ENCODE data around the gene ZCCHC7. TPM values are rescaled to one million over a fixed set of nuclear protein-coding genes. Genes with fewer than 3 reads are reported as not detected.
"Not testable (repeated sequence)": the region's sequence is repeated elsewhere in the genome, so short reads cannot be mapped to it uniquely, and the experiment has no call there.

The ZCCHC7 gene
- polyA plus RNA-seq (10.9 TPM in 2 replicates), polyA minus RNA-seq (28.5 and 30.3 TPM in 2 replicates)

DNA sequence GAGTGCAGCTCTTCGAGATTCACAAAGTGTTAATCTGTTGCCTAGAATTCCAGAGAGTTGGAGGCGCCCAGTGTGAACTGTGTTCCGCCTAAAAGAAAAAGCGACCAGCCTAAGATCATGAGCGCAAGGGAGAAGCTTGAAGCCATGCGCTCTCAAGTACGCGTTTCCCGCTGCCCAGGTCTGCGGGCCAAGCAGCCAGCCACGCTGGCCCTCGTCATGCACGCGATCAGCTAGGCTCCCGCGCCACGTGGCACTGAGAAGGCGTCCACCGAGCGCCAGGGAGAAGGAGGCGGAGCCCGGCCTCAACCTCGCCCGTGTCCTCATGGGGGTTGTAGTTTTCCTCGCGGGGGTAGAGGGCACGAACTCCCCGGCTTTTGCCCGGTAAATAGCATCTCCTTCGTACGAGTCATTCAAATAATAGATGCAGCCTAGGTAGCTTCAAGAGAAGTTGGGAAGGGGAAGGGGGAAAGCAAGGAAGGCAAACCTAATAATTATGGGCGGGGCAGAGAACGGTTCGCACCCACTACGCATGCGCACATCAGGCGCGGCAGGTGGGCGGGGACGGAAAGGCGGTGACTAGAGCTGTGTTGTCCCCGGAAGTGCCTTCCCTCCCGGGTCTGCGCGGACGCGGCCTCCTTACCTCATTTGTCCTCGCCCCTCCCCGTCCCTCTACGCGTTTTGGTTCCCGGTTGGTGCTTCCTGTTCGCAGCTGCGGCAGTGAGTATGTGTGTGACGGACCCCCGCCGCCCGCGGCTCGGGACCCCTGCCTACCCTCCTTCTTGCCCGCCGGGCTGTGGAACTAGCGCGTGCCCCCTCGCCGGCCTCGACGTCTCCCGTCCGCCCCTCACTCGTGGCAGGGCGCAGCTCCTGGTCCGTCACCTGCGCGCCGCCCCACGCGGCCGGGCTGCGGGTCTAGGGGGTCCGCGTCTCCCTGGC is at the start of gene ZCCHC7:
TSS of gene ZCCHC7 (plus strand) at position 668 of the 936 bp plus-strand sequence.
- Histone ChIP-seq H3K27me3 (ENCODE audit: insufficient read depth, low read depth, low read length) (no peaks in the 10 kb centered on the region), H3F3A (ENCODE audit: insufficient read depth, low read length, poor library complexity, severe bottlenecking) (no peaks in the 10 kb centered on the region), H3K79me2 (replicated peaks; ENCODE audit: insufficient read depth, low read length) (peaks cover 19% of the 10 kb centered on the region), H3K4me3 (ENCODE audit: low read length) (peak within 1 kb of the TSS; percentile 81), H3K4me2 (ENCODE audit: low read length) (peak within 1 kb of the TSS; percentile 68), H3K9ac (ENCODE audit: low read length) (peak within 1 kb of the TSS; percentile 76), H2AFZ (ENCODE audit: low read depth, low read length) (peak within 1 kb of the TSS; percentile 81), H3K27ac (ENCODE audit: low read length) (peak within 1 kb of the TSS; percentile 88), H3K9me3 (ENCODE audit: low read length) (no peaks in the 10 kb centered on the region), H3K9me2 (ENCODE audit: insufficient read depth, low read length) (no peaks in the 10 kb centered on the region), H3K36me3 (ENCODE audit: insufficient read depth, low read length) (no peaks in the 10 kb centered on the region), H4K20me1 (ENCODE audit: insufficient read depth) (no peaks in the 10 kb centered on the region)
- TF ChIP-seq, protein P1, sequence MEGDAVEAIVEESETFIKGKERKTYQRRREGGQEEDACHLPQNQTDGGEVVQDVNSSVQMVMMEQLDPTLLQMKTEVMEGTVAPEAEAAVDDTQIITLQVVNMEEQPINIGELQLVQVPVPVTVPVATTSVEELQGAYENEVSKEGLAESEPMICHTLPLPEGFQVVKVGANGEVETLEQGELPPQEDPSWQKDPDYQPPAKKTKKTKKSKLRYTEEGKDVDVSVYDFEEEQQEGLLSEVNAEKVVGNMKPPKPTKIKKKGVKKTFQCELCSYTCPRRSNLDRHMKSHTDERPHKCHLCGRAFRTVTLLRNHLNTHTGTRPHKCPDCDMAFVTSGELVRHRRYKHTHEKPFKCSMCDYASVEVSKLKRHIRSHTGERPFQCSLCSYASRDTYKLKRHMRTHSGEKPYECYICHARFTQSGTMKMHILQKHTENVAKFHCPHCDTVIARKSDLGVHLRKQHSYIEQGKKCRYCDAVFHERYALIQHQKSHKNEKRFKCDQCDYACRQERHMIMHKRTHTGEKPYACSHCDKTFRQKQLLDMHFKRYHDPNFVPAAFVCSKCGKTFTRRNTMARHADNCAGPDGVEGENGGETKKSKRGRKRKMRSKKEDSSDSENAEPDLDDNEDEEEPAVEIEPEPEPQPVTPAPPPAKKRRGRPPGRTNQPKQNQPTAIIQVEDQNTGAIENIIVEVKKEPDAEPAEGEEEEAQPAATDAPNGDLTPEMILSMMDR (IDR thresholded peaks at IDR 0.05; ENCODE audit: poor library complexity, severe bottlenecking) = no peak
- peak; percentile 55 for TF ChIP-seq SMC3 (conservative IDR thresholded peaks at IDR 0.05; ENCODE audit: poor library complexity)
- TF ChIP-seq EZH2 (IDR thresholded peaks at IDR 0.05; ENCODE audit: borderline replicate concordance, insufficient read depth, low read length, poor library complexity, severe bottlenecking) = no peak
- TF ChIP-seq POLR2AphosphoS5 (IDR thresholded peaks at IDR 0.05) = peak; percentile 90
- TF ChIP-seq RAD21 (conservative IDR thresholded peaks at IDR 0.05) = peak; percentile 35
- TF ChIP-seq MXI1 (conservative IDR thresholded peaks at IDR 0.05; ENCODE audit: poor library complexity, severe bottlenecking) = peak; percentile 97
- TF ChIP-seq TAF1 (IDR thresholded peaks at IDR 0.05; ENCODE audit: low read depth) = peak; percentile 72
- no peak for TF ChIP-seq EP300 (conservative IDR thresholded peaks at IDR 0.05; ENCODE audit: poor library complexity, severe bottlenecking)
- TF ChIP-seq, protein P2, sequence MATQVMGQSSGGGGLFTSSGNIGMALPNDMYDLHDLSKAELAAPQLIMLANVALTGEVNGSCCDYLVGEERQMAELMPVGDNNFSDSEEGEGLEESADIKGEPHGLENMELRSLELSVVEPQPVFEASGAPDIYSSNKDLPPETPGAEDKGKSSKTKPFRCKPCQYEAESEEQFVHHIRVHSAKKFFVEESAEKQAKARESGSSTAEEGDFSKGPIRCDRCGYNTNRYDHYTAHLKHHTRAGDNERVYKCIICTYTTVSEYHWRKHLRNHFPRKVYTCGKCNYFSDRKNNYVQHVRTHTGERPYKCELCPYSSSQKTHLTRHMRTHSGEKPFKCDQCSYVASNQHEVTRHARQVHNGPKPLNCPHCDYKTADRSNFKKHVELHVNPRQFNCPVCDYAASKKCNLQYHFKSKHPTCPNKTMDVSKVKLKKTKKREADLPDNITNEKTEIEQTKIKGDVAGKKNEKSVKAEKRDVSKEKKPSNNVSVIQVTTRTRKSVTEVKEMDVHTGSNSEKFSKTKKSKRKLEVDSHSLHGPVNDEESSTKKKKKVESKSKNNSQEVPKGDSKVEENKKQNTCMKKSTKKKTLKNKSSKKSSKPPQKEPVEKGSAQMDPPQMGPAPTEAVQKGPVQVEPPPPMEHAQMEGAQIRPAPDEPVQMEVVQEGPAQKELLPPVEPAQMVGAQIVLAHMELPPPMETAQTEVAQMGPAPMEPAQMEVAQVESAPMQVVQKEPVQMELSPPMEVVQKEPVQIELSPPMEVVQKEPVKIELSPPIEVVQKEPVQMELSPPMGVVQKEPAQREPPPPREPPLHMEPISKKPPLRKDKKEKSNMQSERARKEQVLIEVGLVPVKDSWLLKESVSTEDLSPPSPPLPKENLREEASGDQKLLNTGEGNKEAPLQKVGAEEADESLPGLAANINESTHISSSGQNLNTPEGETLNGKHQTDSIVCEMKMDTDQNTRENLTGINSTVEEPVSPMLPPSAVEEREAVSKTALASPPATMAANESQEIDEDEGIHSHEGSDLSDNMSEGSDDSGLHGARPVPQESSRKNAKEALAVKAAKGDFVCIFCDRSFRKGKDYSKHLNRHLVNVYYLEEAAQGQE (IDR thresholded peaks at IDR 0.05; ENCODE audit: borderline replicate concordance) = peak; percentile 27

DNA sequence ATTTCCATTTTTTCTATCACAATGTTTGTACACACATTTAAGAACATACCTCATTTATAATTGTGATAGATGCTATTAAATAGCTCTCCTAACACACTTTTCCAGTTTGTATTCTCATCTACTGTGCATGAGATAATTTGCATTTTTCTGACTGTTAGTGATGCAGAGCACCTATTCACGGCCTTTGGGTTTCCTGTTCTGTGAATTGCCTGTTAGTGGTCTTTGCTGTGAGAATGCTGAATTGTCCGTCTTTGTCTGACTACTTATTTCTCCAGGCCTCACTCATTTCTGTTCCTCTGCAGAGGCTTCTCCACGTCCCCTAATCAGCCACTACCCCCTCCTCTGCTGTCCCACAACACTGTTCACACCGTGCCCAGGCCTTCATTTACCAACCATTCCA is 45.6 kb upstream of the ZCCHC7 start:
- not testable (repeated sequence) for H3F3A ChIP-seq (ENCODE audit: insufficient read depth, low read length, poor library complexity, severe bottlenecking); H3K27ac ChIP-seq (ENCODE audit: low read length); H3K36me3 ChIP-seq (ENCODE audit: insufficient read depth, low read length); H3K9me2 ChIP-seq (ENCODE audit: insufficient read depth, low read length); H3K27me3 ChIP-seq (ENCODE audit: insufficient read depth, low read depth, low read length); H3K79me2 ChIP-seq (replicated peaks; ENCODE audit: insufficient read depth, low read length); H3K9me3 ChIP-seq (ENCODE audit: low read length); H3K9ac ChIP-seq (ENCODE audit: low read length); H2AFZ ChIP-seq (ENCODE audit: low read depth, low read length); H3K4me2 ChIP-seq (ENCODE audit: low read length); H3K4me3 ChIP-seq (ENCODE audit: low read length); H4K20me1 ChIP-seq (ENCODE audit: insufficient read depth)

Measured in neural cell (in vitro differentiated cells).